OCI-LY1 (cell line): Measurements from ENCODE around the gene HCRTR1.

Source experiments
- EZH2 ChIP-seq: fragments of 200-600 bp; sonication (generic), shearing (Covaris generic); IDR thresholded peaks from 2 replicates; pipeline ENCODE4 v1.8.0; 2017; ENCODE audit warnings: borderline replicate concordance, mixed run types, mild to moderate bottlenecking, antibody characterized with exemption, low read length, moderate library complexity, mixed read lengths
- TF ChIP-seq, protein P1 (sequence below): fragments of 200-600 bp; sonication (generic), shearing (Covaris generic); IDR thresholded peaks from 2 replicates; pipeline ENCODE4 v1.5.1; 2017; ENCODE audit warnings: mild to moderate bottlenecking, antibody characterized with exemption, low read length, moderate library complexity, mixed read lengths

DNA sequence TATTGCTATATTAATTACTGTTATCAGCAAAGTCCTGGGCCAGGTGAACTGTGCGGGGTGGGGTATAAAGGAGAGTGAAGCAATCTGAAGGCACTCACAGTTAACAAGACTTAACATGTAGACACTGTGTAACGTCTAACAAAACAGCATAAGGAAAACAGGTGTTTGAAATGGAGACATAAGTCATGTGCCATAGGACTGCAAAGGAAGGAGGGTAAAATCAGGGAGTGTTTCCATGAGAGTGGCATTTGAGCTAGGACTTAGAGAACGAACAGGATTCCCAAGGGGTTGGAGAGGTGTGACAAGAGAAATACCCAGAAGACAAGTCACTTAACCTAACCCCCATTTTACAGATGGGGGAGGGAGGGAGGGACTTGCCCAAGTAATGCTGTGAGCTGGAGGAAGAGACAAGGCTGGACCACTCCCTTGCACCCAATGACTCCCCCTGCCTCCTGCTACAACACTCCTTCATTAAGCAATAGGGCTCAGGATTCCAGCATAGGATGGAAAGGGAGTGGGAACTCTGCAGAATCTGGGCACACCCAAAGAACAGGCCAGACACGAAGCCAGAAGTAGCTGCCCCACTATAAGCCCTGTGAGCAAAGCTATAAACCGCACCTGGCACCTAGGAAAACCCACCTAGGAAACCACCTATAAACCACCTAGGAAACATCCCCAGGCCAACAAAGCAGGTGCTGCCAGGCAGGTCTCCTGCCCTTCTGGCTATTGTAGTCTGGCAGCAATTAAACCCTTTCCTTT lies 20.6 kb downstream of the HCRTR1 start:
- TF ChIP-seq, protein P1, sequence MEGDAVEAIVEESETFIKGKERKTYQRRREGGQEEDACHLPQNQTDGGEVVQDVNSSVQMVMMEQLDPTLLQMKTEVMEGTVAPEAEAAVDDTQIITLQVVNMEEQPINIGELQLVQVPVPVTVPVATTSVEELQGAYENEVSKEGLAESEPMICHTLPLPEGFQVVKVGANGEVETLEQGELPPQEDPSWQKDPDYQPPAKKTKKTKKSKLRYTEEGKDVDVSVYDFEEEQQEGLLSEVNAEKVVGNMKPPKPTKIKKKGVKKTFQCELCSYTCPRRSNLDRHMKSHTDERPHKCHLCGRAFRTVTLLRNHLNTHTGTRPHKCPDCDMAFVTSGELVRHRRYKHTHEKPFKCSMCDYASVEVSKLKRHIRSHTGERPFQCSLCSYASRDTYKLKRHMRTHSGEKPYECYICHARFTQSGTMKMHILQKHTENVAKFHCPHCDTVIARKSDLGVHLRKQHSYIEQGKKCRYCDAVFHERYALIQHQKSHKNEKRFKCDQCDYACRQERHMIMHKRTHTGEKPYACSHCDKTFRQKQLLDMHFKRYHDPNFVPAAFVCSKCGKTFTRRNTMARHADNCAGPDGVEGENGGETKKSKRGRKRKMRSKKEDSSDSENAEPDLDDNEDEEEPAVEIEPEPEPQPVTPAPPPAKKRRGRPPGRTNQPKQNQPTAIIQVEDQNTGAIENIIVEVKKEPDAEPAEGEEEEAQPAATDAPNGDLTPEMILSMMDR, result no peak
- no peak for TF ChIP-seq EZH2
